H9 (cell line): ENCODE results near the gene IL1R2. TPM values are rescaled to one million over a fixed set of nuclear protein-coding genes. Genes with fewer than 3 reads are reported as not detected.

Source experiments
- DNase-seq: peaks from one replicate; pipeline ENCODE4 v3.0.0-alpha.2; 2017
- H2AFZ ChIP-seq: one replicate; pipeline ENCODE4 v1.6.1; 2013; ENCODE audit warnings: mild to moderate bottlenecking, low read length, control low read depth, moderate library complexity
- H2AK5ac ChIP-seq: 2 replicates; pipeline ENCODE4 v1.6.1; 2013; ENCODE audit warnings: low read length, control low read depth, mixed read lengths; ENCODE audit not compliant: insufficient read length
- H2BK120ac ChIP-seq: one replicate; pipeline ENCODE4 v1.6.1; 2013; ENCODE audit warnings: low read depth, mild to moderate bottlenecking, low read length, control low read depth, inconsistent platforms; ENCODE audit not compliant: poor library complexity, severe bottlenecking
- H2BK12ac ChIP-seq: 2 replicates; pipeline ENCODE4 v1.6.1; 2013; ENCODE audit warnings: low read length, control low read depth, mixed read lengths, low read depth; ENCODE audit not compliant: insufficient read length
- H2BK15ac ChIP-seq: 2 replicates; pipeline ENCODE4 v1.6.1; 2013; ENCODE audit warnings: low read depth, low read length, control low read depth
- H2BK20ac ChIP-seq: one replicate; pipeline ENCODE4 v1.6.1; 2013; ENCODE audit warnings: low read depth, mild to moderate bottlenecking, low read length, control low read depth, inconsistent platforms; ENCODE audit not compliant: poor library complexity, severe bottlenecking
- H2BK5ac ChIP-seq: 2 replicates; pipeline ENCODE4 v1.6.1; 2013; ENCODE audit warnings: low read length, control low read depth, mixed read lengths; ENCODE audit not compliant: insufficient read length
- H3K14ac ChIP-seq: 2 replicates; pipeline ENCODE4 v1.6.1; 2013; ENCODE audit warnings: low read length, control low read depth; ENCODE audit not compliant: insufficient read depth
- H3K18ac ChIP-seq: 2 replicates; pipeline ENCODE4 v1.6.1; 2013; ENCODE audit warnings: low read depth, mild to moderate bottlenecking, mixed read lengths, low read length, control low read depth; ENCODE audit not compliant: insufficient read length
- H3K23ac ChIP-seq: 2 replicates; pipeline ENCODE4 v1.6.1; 2013; ENCODE audit warnings: low read length, control low read depth, mixed read lengths, low read depth; ENCODE audit not compliant: insufficient read length
- H3K23me2 ChIP-seq: 2 replicates; pipeline ENCODE4 v1.6.1; 2013; ENCODE audit warnings: low read depth, mild to moderate bottlenecking, mixed read lengths, low read length, control low read depth; ENCODE audit not compliant: insufficient read length, poor library complexity, severe bottlenecking
- H3K27ac ChIP-seq: 2 replicates; pipeline ENCODE4 v1.5.1; 2013; ENCODE audit warnings: low read length, control low read depth, mixed read lengths, low read depth; ENCODE audit not compliant: insufficient read length
- H3K27me3 ChIP-seq: 2 replicates; pipeline ENCODE4 v1.6.1; 2013; ENCODE audit warnings: low read length, control low read depth, inconsistent platforms; ENCODE audit not compliant: insufficient read depth
- H3K4ac ChIP-seq: 2 replicates; pipeline ENCODE4 v1.6.1; 2013; ENCODE audit warnings: low read depth, mild to moderate bottlenecking, control low read depth, inconsistent platforms, low read length, moderate library complexity
- H3K4me1 ChIP-seq: 2 replicates; pipeline ENCODE4 v1.6.1; 2013; ENCODE audit warnings: low read length, control low read depth, inconsistent platforms; ENCODE audit not compliant: insufficient read depth
- H3K4me2 ChIP-seq: 2 replicates; pipeline ENCODE4 v1.6.1; 2013; ENCODE audit warnings: low read length, control low read depth, mixed read lengths; ENCODE audit not compliant: insufficient read length, insufficient read depth
- H3K56ac ChIP-seq: 2 replicates; pipeline ENCODE4 v1.6.1; 2013; ENCODE audit warnings: low read depth, mild to moderate bottlenecking, mixed read lengths, low read length, control low read depth; ENCODE audit not compliant: insufficient read length
- H3K79me1 ChIP-seq: 2 replicates; pipeline ENCODE4 v1.6.1; 2013; ENCODE audit warnings: low read depth, mild to moderate bottlenecking, moderate library complexity, low read length, control low read depth, inconsistent platforms; ENCODE audit not compliant: insufficient read depth, poor library complexity, severe bottlenecking
- H3K79me2 ChIP-seq: 2 replicates; pipeline ENCODE4 v1.6.1; 2013; ENCODE audit warnings: low read length, control low read depth, inconsistent platforms; ENCODE audit not compliant: insufficient read depth
- H3K9ac ChIP-seq: 2 replicates; pipeline ENCODE4 v1.6.1; 2013; ENCODE audit warnings: low read length, control low read depth, mixed read lengths; ENCODE audit not compliant: insufficient read length; ENCODE audit errors: extremely low read depth
- H3K9me3 ChIP-seq: one replicate; pipeline ENCODE4 v1.6.1; 2013; ENCODE audit warnings: low read depth, low read length, inconsistent platforms; ENCODE audit not compliant: control insufficient read depth
- H3T11ph ChIP-seq: one replicate; pipeline ENCODE4 v1.6.1; 2013; ENCODE audit warnings: mild to moderate bottlenecking, low read length, control low read depth, inconsistent platforms
- H4K20me1 ChIP-seq: one replicate; pipeline ENCODE4 v1.6.1; 2013; ENCODE audit not compliant: control insufficient read depth, insufficient read length, insufficient read depth
- H4K5ac ChIP-seq: 2 replicates; pipeline ENCODE4 v1.6.1; 2013; ENCODE audit warnings: low read depth, mild to moderate bottlenecking, mixed read lengths, low read length, control low read depth; ENCODE audit not compliant: insufficient read length
- H4K8ac ChIP-seq: replicated peaks from 2 replicates; pipeline ENCODE4 v1.6.1; 2013; ENCODE audit warnings: low read length, control low read depth, mixed read lengths, low read depth; ENCODE audit not compliant: insufficient read length
- H4K91ac ChIP-seq: 2 replicates; pipeline ENCODE4 v1.6.1; 2013; ENCODE audit warnings: low read depth, mild to moderate bottlenecking, moderate library complexity, mixed read lengths, low read length, control low read depth; ENCODE audit not compliant: insufficient read length
- H3K27ac Mint-ChIP-seq, 3 experiments: 2 replicates in 2 of 3; 3 replicates in 1 of 3; pipeline ENCODE4 v1.8.0; 2020 to 2021; ENCODE audit warnings: mixed read lengths in 3 of 3, mild to moderate bottlenecking in 1 of 3, moderate library complexity in 1 of 3
- H3K27me3 Mint-ChIP-seq: 2 replicates; pipeline ENCODE4 v1.8.0; 2021; ENCODE audit warnings: low read depth, mild to moderate bottlenecking, moderate library complexity, mixed read lengths
- H3K36me3 Mint-ChIP-seq, 3 experiments: 2 replicates in 2 of 3; 3 replicates in 1 of 3; pipeline ENCODE4 v1.8.0; 2020 to 2021; ENCODE audit warnings: low read depth in 3 of 3, mixed read lengths in 3 of 3; ENCODE audit not compliant: insufficient read depth in 1 of 3
- H3K4me1 Mint-ChIP-seq, 2 experiments: 2 replicates each; pipeline ENCODE4 v1.8.0; 2020; ENCODE audit warnings: mixed read lengths in 2 of 2
- H3K4me3 Mint-ChIP-seq, 2 experiments: 2 replicates in 1 of 2; 3 replicates in 1 of 2; pipeline ENCODE4 v1.8.0; 2020 to 2021; ENCODE audit warnings: mild to moderate bottlenecking in 2 of 2, mixed read lengths in 2 of 2, moderate library complexity in 1 of 2
- H3K9me3 Mint-ChIP-seq, 2 experiments: 2 replicates in 1 of 2; 3 replicates in 1 of 2; pipeline ENCODE4 v1.8.0; 2020; ENCODE audit warnings: mild to moderate bottlenecking in 2 of 2, mixed read lengths in 2 of 2, moderate library complexity in 1 of 2
- WGBS: extraction: QIAGEN DNeasy Blood & Tissue Kit; methylation state at CpG from one replicate; pipeline ENCODE4 v1.1.7; 2013; ENCODE audit warnings: missing lambda C conversion rate, low lambda C conversion rate, mixed read lengths; ENCODE audit not compliant: insufficient read length; ENCODE audit errors: extremely low coverage; 5-methylcytosine and 5-hydroxymethylcytosine counted together
- total RNA-seq: library from RNA; stranded (reverse); gene quantifications from 2 replicates; pipeline ENCODE4 v1.2.1, GENCODE V29; 2021
- TF ChIP-seq, protein P1 (sequence below): fragments of 200-600 bp; sonication (generic); conservative IDR thresholded peaks from 3 replicates; pipeline ENCODE4 v1.8.0; 2021; ENCODE audit warnings: antibody characterized with exemption, mild to moderate bottlenecking

Gene IL1R2
- total RNA-seq, 1 experiment from 2014 or later: not detected

- Mint-ChIP-seq H3K4me1 (peaks cover 9 to 10% of the 10 kb centered on the region in 2 experiments; a peak in 3 of 4 replicates), H3K36me3 (peaks cover 0 to 9% (median 2%) of the 10 kb centered on the region in 3 experiments; a peak in 4 of 7 replicates), H3K4me3 (no peak overlapping the region), H3K27me3 (peaks cover 2% of the 10 kb centered on the region), H3K27ac (no peak overlapping the region; a peak in 1 of 7 replicates), H3K9me3 (peaks cover 9 to 11% of the 10 kb centered on the region in 2 experiments)
- no peak overlapping the region for H2BK15ac ChIP-seq
- no peak for DNase-seq
- H4K91ac ChIP-seq: no peak overlapping the region
- no peak overlapping the region for H3K18ac ChIP-seq
- H3K4me2 ChIP-seq: no peak overlapping the region
- no peak overlapping the region for H3T11ph ChIP-seq
- H2BK120ac ChIP-seq: no peak overlapping the region
- H3K9me3 ChIP-seq: peaks cover 9% of the 10 kb centered on the region
- TF ChIP-seq, protein P1, sequence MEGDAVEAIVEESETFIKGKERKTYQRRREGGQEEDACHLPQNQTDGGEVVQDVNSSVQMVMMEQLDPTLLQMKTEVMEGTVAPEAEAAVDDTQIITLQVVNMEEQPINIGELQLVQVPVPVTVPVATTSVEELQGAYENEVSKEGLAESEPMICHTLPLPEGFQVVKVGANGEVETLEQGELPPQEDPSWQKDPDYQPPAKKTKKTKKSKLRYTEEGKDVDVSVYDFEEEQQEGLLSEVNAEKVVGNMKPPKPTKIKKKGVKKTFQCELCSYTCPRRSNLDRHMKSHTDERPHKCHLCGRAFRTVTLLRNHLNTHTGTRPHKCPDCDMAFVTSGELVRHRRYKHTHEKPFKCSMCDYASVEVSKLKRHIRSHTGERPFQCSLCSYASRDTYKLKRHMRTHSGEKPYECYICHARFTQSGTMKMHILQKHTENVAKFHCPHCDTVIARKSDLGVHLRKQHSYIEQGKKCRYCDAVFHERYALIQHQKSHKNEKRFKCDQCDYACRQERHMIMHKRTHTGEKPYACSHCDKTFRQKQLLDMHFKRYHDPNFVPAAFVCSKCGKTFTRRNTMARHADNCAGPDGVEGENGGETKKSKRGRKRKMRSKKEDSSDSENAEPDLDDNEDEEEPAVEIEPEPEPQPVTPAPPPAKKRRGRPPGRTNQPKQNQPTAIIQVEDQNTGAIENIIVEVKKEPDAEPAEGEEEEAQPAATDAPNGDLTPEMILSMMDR: no peak
- no peak overlapping the region for H2AK5ac ChIP-seq
- no peak overlapping the region for H3K9ac ChIP-seq
- H4K5ac ChIP-seq: no peak overlapping the region
- H3K4me1 ChIP-seq: no peaks in the 10 kb centered on the region
- H3K23ac ChIP-seq: no peak overlapping the region
- no peak overlapping the region for H4K8ac ChIP-seq
- H4K20me1 ChIP-seq: no peaks in the 10 kb centered on the region
- H3K23me2 ChIP-seq: no peaks in the 10 kb centered on the region
- H2BK20ac ChIP-seq: no peak overlapping the region
- H3K27ac ChIP-seq: no peak overlapping the region
- no peak overlapping the region for H3K4ac ChIP-seq
- no peaks in the 10 kb centered on the region for H3K27me3 ChIP-seq
- H2BK12ac ChIP-seq: no peak overlapping the region
- H3K79me1 ChIP-seq: no peaks in the 10 kb centered on the region
- H3K14ac ChIP-seq: no peak overlapping the region
- WGBS: no CpG with 5 or more reads among the region's 11 CpGs
- no peak overlapping the region for H2BK5ac ChIP-seq
- H2AFZ ChIP-seq: no peak overlapping the region
- no peak overlapping the region for H3K56ac ChIP-seq
- H3K79me2 ChIP-seq: no peaks in the 10 kb centered on the region
Measured at GRCh38 chr2:101962309-101962708, 29.5 kb upstream of the IL1R2 start.
